ENCODE data around the gene CEP68. TPM values are rescaled to one million over a fixed set of nuclear protein-coding genes. Genes with fewer than 3 reads are reported as not detected.

CEP68 gene, protein sequence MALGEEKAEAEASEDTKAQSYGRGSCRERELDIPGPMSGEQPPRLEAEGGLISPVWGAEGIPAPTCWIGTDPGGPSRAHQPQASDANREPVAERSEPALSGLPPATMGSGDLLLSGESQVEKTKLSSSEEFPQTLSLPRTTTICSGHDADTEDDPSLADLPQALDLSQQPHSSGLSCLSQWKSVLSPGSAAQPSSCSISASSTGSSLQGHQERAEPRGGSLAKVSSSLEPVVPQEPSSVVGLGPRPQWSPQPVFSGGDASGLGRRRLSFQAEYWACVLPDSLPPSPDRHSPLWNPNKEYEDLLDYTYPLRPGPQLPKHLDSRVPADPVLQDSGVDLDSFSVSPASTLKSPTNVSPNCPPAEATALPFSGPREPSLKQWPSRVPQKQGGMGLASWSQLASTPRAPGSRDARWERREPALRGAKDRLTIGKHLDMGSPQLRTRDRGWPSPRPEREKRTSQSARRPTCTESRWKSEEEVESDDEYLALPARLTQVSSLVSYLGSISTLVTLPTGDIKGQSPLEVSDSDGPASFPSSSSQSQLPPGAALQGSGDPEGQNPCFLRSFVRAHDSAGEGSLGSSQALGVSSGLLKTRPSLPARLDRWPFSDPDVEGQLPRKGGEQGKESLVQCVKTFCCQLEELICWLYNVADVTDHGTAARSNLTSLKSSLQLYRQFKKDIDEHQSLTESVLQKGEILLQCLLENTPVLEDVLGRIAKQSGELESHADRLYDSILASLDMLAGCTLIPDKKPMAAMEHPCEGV
- total RNA-seq = 6.6 and 8.6 TPM in 2 replicates

DNA sequence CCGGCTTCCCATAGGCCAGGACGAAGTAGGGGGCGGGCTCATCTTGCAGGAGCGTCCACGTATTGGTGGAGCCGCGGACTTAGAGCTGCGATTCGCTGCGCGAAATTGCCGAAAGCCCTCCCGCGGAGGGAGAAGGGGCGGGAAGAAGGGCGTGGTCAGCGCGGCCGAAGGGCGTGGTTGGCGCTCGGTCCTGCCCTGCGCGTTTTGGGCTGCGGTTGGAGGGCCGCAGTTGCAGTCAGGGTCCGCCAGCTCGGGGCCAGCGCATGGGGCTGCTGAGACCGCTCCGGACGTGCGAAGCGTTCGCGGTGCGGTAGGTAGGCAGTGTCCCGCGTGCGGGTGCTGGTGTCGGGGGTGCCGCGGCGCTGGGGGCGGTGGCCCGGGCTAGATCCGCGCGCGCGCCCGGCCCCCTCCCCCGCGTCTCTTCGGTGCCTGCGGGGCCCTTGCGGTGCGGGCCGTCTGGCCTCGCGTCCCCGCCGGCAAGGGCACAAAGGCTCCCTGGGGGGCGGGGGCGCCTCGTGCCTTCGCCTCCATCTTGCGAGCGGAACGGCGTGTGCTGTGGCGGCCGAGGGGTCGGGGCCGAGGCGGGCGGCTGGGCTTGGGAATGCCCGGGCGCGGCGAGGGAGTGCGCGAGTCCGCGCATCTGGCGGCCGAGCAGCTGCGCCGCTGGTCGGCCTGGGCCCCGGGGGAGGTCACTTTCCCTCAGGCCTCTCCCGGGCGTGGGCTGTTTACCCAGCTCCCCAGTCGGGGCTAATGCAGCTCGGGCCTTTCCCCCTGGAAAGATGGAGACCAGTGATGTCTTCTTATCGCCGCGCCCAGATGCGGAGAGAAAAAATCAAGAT lies at the start of gene CEP68:
Gene CEP68 (plus strand): TSS at position 202 of the 839 bp plus-strand sequence. CDS start 13,029 bp downstream, outside the sequence.

DNA sequence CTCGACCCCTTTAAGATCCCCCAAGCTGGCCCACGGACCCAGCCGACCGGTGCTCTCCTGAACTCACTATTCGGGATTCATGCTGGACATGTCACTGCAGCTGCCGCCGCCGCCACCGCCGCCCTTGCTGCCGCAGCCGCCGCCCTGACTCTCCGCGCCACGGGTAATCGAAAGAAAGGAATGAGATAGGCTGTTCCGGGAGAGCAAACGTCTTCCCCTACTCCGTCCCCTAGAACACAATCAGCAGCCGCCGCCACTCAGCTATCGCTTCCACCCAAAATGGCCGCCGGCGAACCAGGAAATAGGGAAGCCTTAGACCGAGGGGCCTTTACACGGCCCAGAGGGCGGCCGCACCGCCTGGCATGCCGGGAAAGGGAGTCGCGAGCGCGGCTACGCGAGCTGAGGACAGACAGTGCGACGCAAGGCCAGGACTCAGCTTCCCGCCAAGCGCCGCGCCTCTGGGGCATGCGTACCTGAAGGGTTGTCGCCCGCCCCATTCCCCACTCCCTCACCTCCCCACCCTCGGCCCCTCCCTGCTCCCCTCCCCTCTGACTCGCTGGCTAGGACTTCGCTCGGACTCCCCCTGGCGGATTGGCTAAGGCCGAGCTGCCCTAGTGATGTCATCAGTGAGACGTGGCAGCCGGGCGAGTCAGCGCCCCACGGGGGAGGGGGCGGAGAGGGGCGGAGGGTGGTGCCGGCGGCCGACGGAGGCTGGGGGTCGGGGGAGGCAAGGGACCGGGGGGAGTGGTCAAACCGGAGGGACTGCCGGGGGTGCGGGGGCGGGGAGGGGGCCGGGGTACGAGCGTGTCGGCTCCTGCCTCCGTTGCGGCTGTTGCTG lies 73.8 kb downstream of the CEP68 start, which contains the start of gene RAB1A:
Gene RAB1A (minus strand): TSS at position 281 of the 838 bp plus-strand sequence. CDS start 191 bp downstream, at position 90.

Other genes with a start within 250 kb of the CEP68 start
- gene SLC1A4, start 67.0 kb upstream of the CEP68 start, total RNA-seq = 7.9 and 22.6 TPM in 2 replicates
- 79.2 and 86.4 TPM in 2 replicates for gene RAB1A, start 73.7 kb downstream of the CEP68 start, total RNA-seq
- 46.7 and 79.4 TPM in 2 replicates for gene ACTR2, start 171.4 kb downstream of the CEP68 start, total RNA-seq

Data from placental epithelial cell (primary cell).